Tongue (tissue), 2 donors: ENCODE results near the gene TWIST1. TPM values are rescaled to one million over a fixed set of nuclear protein-coding genes. Genes with fewer than 3 reads are reported as not detected.

Experiments
- DNase-seq: peaks from one replicate; pipeline ENCODE4 v3.0.0-alpha.2; 2015
- total RNA-seq: library from RNA; depleted of rRNA; stranded (reverse); fragments of >200 nt; gene quantifications from one replicate; pipeline ENCODE4 v1.2.3, GENCODE V29; 2014

TWIST1 gene
- total RNA-seq, 1 donor from 2014 or later = 16.4 TPM

GRCh38 chr7:19094598-19095352 is 22.7 kb downstream of the TWIST1 start:
- DNase-seq = no peak

- no peak for DNase-seq
Measured at GRCh38 chr7:19094138-19094537, 23.3 kb downstream of the TWIST1 start.

GRCh38 chr7:19091550-19092200 is 25.8 kb downstream of the TWIST1 start:
- DNase-seq = no peak

- DNase-seq = no peak
Measured at GRCh38 chr7:19090526-19090925, 26.9 kb downstream of the TWIST1 start.

GRCh38 chr7:19089797-19090196 is 27.6 kb downstream of the TWIST1 start:
- DNase-seq = no peak

- DNase-seq = no peak
Measured at GRCh38 chr7:19089378-19089777, 28.1 kb downstream of the TWIST1 start.

GRCh38 chr7:19080093-19080492 is 37.3 kb downstream of the TWIST1 start:
- DNase-seq = no peak

- DNase-seq = no peak
Measured at GRCh38 chr7:19079066-19079465, 38.4 kb downstream of the TWIST1 start.

GRCh38 chr7:19069842-19070241 is 47.6 kb downstream of the TWIST1 start:
- no peak for DNase-seq

GRCh38 chr7:19066170-19066569 is 51.3 kb downstream of the TWIST1 start:
- no peak for DNase-seq

Other genes with a start within 250 kb of the TWIST1 start
- gene FERD3L, start 27.8 kb upstream of the TWIST1 start, total RNA-seq = not detected